Endothelial cell of umbilical vein (primary cell): Measurements from ENCODE around the gene CCDC81. TPM values are rescaled to one million over a fixed set of nuclear protein-coding genes. Genes with fewer than 3 reads are reported as not detected.

Experiments
- BruUV-seq: library from RNA; stranded (reverse); fragments of 400-500 nt; replicated peaks from 2 replicates; lab custom pipeline; 2021; lab: Mats Ljungman, UMichigan
- CTCF ChIA-PET: fragments of 300-600, 350-600 bp; sonication (Branson Sonifier 250); formaldehyde crosslinking; loops from one replicate; lab custom pipeline; 2021; ENCODE audit warnings: antibody characterized with exemption, inconsistent platforms; lab: Charles Lee
- POLR2A ChIA-PET: fragments of 300-600, 350-600 bp; sonication (Branson Sonifier 250); formaldehyde crosslinking; loops from one replicate; lab custom pipeline; 2021; ENCODE audit warnings: antibody characterized with exemption, inconsistent platforms; lab: Charles Lee
- DNase-seq: peaks from one replicate; pipeline ENCODE4 v3.0.0-alpha.2; 2011; ENCODE audit warnings: low read depth, low spot score
- FAIRE-seq: peaks from 2 replicates; lab custom pipeline; 2011; peaks lifted over from hg19 to GRCh38; lab: Jason Lieb, UNC
- H2AFZ ChIP-seq: 2 replicates; pipeline ENCODE4 v1.6.0; 2012; ENCODE audit warnings: low read depth, low read length, control low read depth, inconsistent platforms
- H3K27ac ChIP-seq: 2 replicates; pipeline ENCODE4 v1.5.1; 2011; ENCODE audit warnings: low read depth, mild to moderate bottlenecking, control low read depth, low read length, moderate library complexity; ENCODE audit not compliant: insufficient read depth
- H3K27me3 ChIP-seq, 2 experiments: 2 replicates each; pipeline versions ENCODE4 v1.6.0 to v1.6.1; 2011; ENCODE audit warnings: low read length in 2 of 2, mixed read lengths in 1 of 2; ENCODE audit not compliant: control insufficient read depth in 2 of 2, insufficient read depth in 2 of 2
- H3K36me3 ChIP-seq, 2 experiments: 2 replicates in 1 of 2; 3 replicates in 1 of 2; pipeline ENCODE4 v1.5.1; 2011; ENCODE audit warnings: low read length in 2 of 2, mild to moderate bottlenecking in 1 of 2, moderate library complexity in 1 of 2; ENCODE audit not compliant: control insufficient read depth in 2 of 2, insufficient read depth in 2 of 2; ENCODE audit errors: extremely low read depth in 1 of 2
- H3K4me1 ChIP-seq: 3 replicates; pipeline ENCODE4 v1.5.1; 2011; ENCODE audit warnings: mild to moderate bottlenecking, low read length; ENCODE audit not compliant: control insufficient read depth, insufficient read depth; ENCODE audit errors: extremely low read depth
- H3K4me2 ChIP-seq: 2 replicates; pipeline ENCODE4 v1.6.1; 2011; ENCODE audit warnings: low read length, control low read depth, mixed read lengths; ENCODE audit not compliant: insufficient read depth
- H3K4me3 ChIP-seq, 3 experiments: fragments of 200-600 bp in 1 of 3; sonication (generic), shearing (Covaris generic) in 1 of 3; replicated peaks in 1 of 3; 2 replicates each; pipeline ENCODE4 v1.5.1; 2011 to 2016; ENCODE audit warnings: control low read depth in 3 of 3, low read length in 3 of 3, mild to moderate bottlenecking in 2 of 3, inconsistent platforms in 1 of 3, low read depth in 1 of 3, moderate library complexity in 1 of 3; ENCODE audit not compliant: insufficient read depth in 1 of 3
- H3K79me2 ChIP-seq: 2 replicates; pipeline ENCODE4 v1.6.0; 2012; ENCODE audit warnings: low read length, inconsistent platforms; ENCODE audit not compliant: control insufficient read depth, insufficient read depth
- H3K9ac ChIP-seq: replicated peaks from 2 replicates; pipeline ENCODE3; 2011; ENCODE audit warnings: low read length, control low read depth; ENCODE audit not compliant: insufficient read depth; ENCODE audit errors: extremely low read depth
- H3K9me1 ChIP-seq: replicated peaks from 3 replicates; pipeline ENCODE4 v1.6.0; 2011; ENCODE audit warnings: mild to moderate bottlenecking, low read length; ENCODE audit not compliant: control insufficient read depth, insufficient read depth; ENCODE audit errors: extremely low read depth
- H3K9me3 ChIP-seq: replicated peaks from 2 replicates; pipeline ENCODE4 v1.5.1; 2012; ENCODE audit warnings: low read length, inconsistent platforms; ENCODE audit not compliant: control insufficient read depth, insufficient read depth
- H4K20me1 ChIP-seq: replicated peaks from 2 replicates; pipeline ENCODE3; 2011; ENCODE audit warnings: mild to moderate bottlenecking, low read length; ENCODE audit not compliant: control insufficient read depth, insufficient read depth; ENCODE audit errors: extremely low read depth
- CTCF ChIP-seq, 2 donors: IDR thresholded peaks; 1 replicate in 1 of 2; 2 replicates in 1 of 2; pipeline ENCODE4 v1.5.1; 2011; ENCODE audit warnings: low read length in 2 of 2, mild to moderate bottlenecking in 2 of 2, moderate library complexity in 2 of 2, control low read depth in 1 of 2, inconsistent platforms in 1 of 2, low read depth in 1 of 2; ENCODE audit not compliant: insufficient read depth in 1 of 2; ENCODE audit errors: extremely low read depth in 1 of 2
- EZH2 ChIP-seq: IDR thresholded peaks from 2 replicates; pipeline ENCODE4 v1.6.1; 2012; ENCODE audit warnings: borderline replicate concordance, low read depth, mild to moderate bottlenecking, moderate library complexity, low read length, inconsistent platforms; ENCODE audit not compliant: severe bottlenecking
- FOS ChIP-seq: IDR thresholded peaks from 2 replicates; pipeline ENCODE4 v1.6.1; 2011; ENCODE audit warnings: mild to moderate bottlenecking, low read length, moderate library complexity, borderline replicate concordance; ENCODE audit not compliant: insufficient read depth
- GATA2 ChIP-seq: IDR thresholded peaks from 2 replicates; pipeline ENCODE4 v1.7.0; 2011; ENCODE audit warnings: low read depth, mild to moderate bottlenecking, moderate library complexity, mixed read lengths, low read length; ENCODE audit not compliant: insufficient read length, insufficient read depth
- JUN ChIP-seq: IDR thresholded peaks from 2 replicates; pipeline ENCODE4 v1.6.1; 2011; ENCODE audit warnings: borderline replicate concordance, low read depth; ENCODE audit not compliant: insufficient read length, insufficient read depth
- MAX ChIP-seq: IDR thresholded peaks from 2 replicates; pipeline ENCODE4 v1.6.1; 2011; ENCODE audit not compliant: insufficient read depth, insufficient read length
- MYC ChIP-seq: IDR thresholded peaks from one replicate; pipeline ENCODE4 v1.6.1; 2011; ENCODE audit warnings: mild to moderate bottlenecking, low read depth, low read length
- POLR2A ChIP-seq: IDR thresholded peaks from 2 replicates; pipeline ENCODE4 v1.6.1; 2012; ENCODE audit warnings: low read depth, mild to moderate bottlenecking, control low read depth, low read length
- POLR2AphosphoS5 ChIP-seq: IDR thresholded peaks from 2 replicates; pipeline ENCODE4 v1.6.1; 2012; ENCODE audit warnings: low read depth, mild to moderate bottlenecking, control low read depth, low read length, moderate library complexity; ENCODE audit not compliant: insufficient read depth
- dilution Hi-C: fragments of 300-500 bp; cut with MboI; formaldehyde crosslinking; loops from one replicate; pipeline ENCODE4 v1.15.0; 2019; ENCODE audit warnings: low sequenced_read_pairs; ENCODE audit not compliant: extremely low pct_ligation_motif_present
- intact Hi-C: fragments of 100-400 bp; cut with micrococcal nuclease; formaldehyde crosslinking; loops from one replicate; pipeline ENCODE4 v1.10.0; 2022
- polyA plus RNA-seq, 4 experiments: library from polyadenylated mRNA; depleted of rRNA in 3 of 4; stranded (reverse) in 3 of 4; unstranded in 1 of 4; fragments of >200 nt; gene quantifications; 2 replicates each; pipeline versions ENCODE4 v1.2.1 to v1.2.3, GENCODE V29; 2011 to 2012; ENCODE audit warnings: missing spikeins in 1 of 4
- total RNA-seq: library from RNA; stranded (reverse); gene quantifications from 2 replicates; pipeline ENCODE4 v1.2.3, GENCODE V29; 2021

The CCDC81 gene
- total and polyA plus RNA-seq, 2 donors (not counting 3 experiments of a cell fraction or from before 2014, with no cell fraction given), result 0.57 to 1.1 TPM

- Histone ChIP-seq H2AFZ (peak overlapping the region; percentile 87), H3K27me3 (no peaks in the 10 kb centered on the region), H3K79me2 (no peaks in the 10 kb centered on the region), H3K9me1 (no peaks in the 10 kb centered on the region), H3K27ac (no peak overlapping the region), H3K4me3 (peak overlapping the region in 2 of 3 experiments; percentile 13 to 48), H4K20me1 (no peaks in the 10 kb centered on the region), H3K4me2 (peak overlapping the region; percentile 80), H3K9me3 (no peaks in the 10 kb centered on the region), H3K36me3 (no peaks in the 10 kb centered on the region), H3K9ac (peak overlapping the region; percentile 19), H3K4me1 (peaks cover 20% of the 10 kb centered on the region)
- DNase-seq (peak; percentile 38), FAIRE-seq (no peak)
- POLR2A ChIA-PET, result no interaction called here
- no peak for TF ChIP-seq EZH2
- no peak for TF ChIP-seq JUN
- TF ChIP-seq POLR2AphosphoS5, result no peak
- TF ChIP-seq FOS, result no peak
- TF ChIP-seq MAX, result no peak
- no peak for TF ChIP-seq GATA2
- TF ChIP-seq MYC, result no peak
- no peak for TF ChIP-seq POLR2A
- TF ChIP-seq CTCF (IDR thresholded peaks at IDR 0.05; ENCODE audit: extremely low read depth in 1 of 2, insufficient read depth in 1 of 2, low read depth in 1 of 2, low read length in 2 of 2), result no peak
- BruUV-seq, result no TSS peak
- intact Hi-C loops (no loop called here), dilution Hi-C loops (no loop called here)
- CTCF ChIA-PET, result interaction anchor here (0.8 to 2.8 kb wide), 6 partner anchors 11 to 81 kb away, joined by 3 to 16 read pairs (median 6); no protein-coding TSS in a partner anchor
Measured at GRCh38 chr11:86374069-86374468, 618 bp upstream of the CCDC81 start.
